Upper lobe of right lung (tissue), 1 donor: ENCODE data around the gene SYT1. TPM values are rescaled to one million over a fixed set of nuclear protein-coding genes. Genes with fewer than 3 reads are reported as not detected.

Source experiments
- ATAC-seq: fragments of 200-7000 bp; cut with Tn5 transposase; one replicate; pipeline ENCODE4 v1.9.1; 2020; ENCODE audit warnings: mild to moderate bottlenecking, moderate library complexity
- DNase-seq: peaks from one replicate; pipeline ENCODE4 v3.0.0-alpha.2; 2020
- H3K27ac ChIP-seq: fragments of 200-600 bp; one replicate; pipeline ENCODE4 v1.8.0; 2022
- H3K27me3 ChIP-seq: fragments of 200-600 bp; one replicate; pipeline ENCODE4 v1.8.0; 2022; ENCODE audit warnings: mild to moderate bottlenecking
- H3K36me3 ChIP-seq: fragments of 200-600 bp; one replicate; pipeline ENCODE4 v1.8.0; 2022
- H3K4me1 ChIP-seq: fragments of 200-600 bp; one replicate; pipeline ENCODE4 v1.8.0; 2022
- H3K4me3 ChIP-seq: fragments of 200-600 bp; one replicate; pipeline ENCODE4 v1.8.0; 2022; ENCODE audit warnings: mild to moderate bottlenecking
- H3K9me3 ChIP-seq: fragments of 200-600 bp; one replicate; pipeline ENCODE4 v1.8.0; 2022
- CTCF ChIP-seq: fragments of 200-600 bp; IDR thresholded peaks from one replicate; pipeline ENCODE4 v1.8.0; 2022; ENCODE audit warnings: antibody characterized with exemption
- intact Hi-C: fragments of 100-400 bp; cut with DNase I; formaldehyde crosslinking; loops from one replicate; pipeline ENCODE4 v1.11.0; 2022
- total RNA-seq: library from RNA; stranded (reverse); fragmentation: NEBNext Ultra II Directional; extraction: Animal tissue kit (Norgen Biotek cat#: 25700); gene quantifications from one replicate; pipeline ENCODE4 v1.2.1, GENCODE V29; 2021
- donor health status: DM: no; HTN: yes; CAD: no; lungs with severe emphysema.

SYT1 gene
- total RNA-seq, 1 donor from 2014 or later: 0.58 TPM

- intact Hi-C loops: no loop called here
- H3K36me3 ChIP-seq: no peaks in the 10 kb centered on the region
- H3K9me3 ChIP-seq: no peaks in the 10 kb centered on the region
- H3K27ac ChIP-seq: no peak overlapping the region
- H3K27me3 ChIP-seq: peaks cover 20% of the 10 kb centered on the region
- no peak for TF ChIP-seq CTCF
- DNase-seq (no peak), ATAC-seq (no peak)
- H3K4me3 ChIP-seq: no peak overlapping the region
- H3K4me1 ChIP-seq: no peaks in the 10 kb centered on the region
Measured at GRCh38 chr12:78870539-78870938, 6.0 kb downstream of the SYT1 start.

- intact Hi-C loops: no loop called here
- DNase-seq (no peak), ATAC-seq (no peak)
Measured at GRCh38 chr12:78871566-78871965, 7.0 kb downstream of the SYT1 start.

GRCh38 chr12:78878459-78878858 lies 13.9 kb downstream of the SYT1 start:
- Histone ChIP-seq H3K4me1 (no peaks in the 10 kb centered on the region), H3K27me3 (no peaks in the 10 kb centered on the region), H3K9me3 (no peaks in the 10 kb centered on the region), H3K4me3 (no peak overlapping the region), H3K27ac (no peak overlapping the region), H3K36me3 (no peaks in the 10 kb centered on the region)
- DNase-seq: no peak
- no peak for ATAC-seq
- intact Hi-C loops: no loop called here
- no peak for TF ChIP-seq CTCF

More at GRCh38 chr12:78871566-78871965, 7.0 kb downstream of the SYT1 start:
- Histone ChIP-seq H3K4me1 (no peaks in the 10 kb centered on the region), H3K27ac (no peak overlapping the region), H3K36me3 (no peaks in the 10 kb centered on the region), H3K4me3 (no peak overlapping the region), H3K27me3 (peaks cover 9% of the 10 kb centered on the region), H3K9me3 (no peaks in the 10 kb centered on the region)
- no peak for TF ChIP-seq CTCF

- ATAC-seq (no peak), DNase-seq (no peak)
- H3K36me3 ChIP-seq: no peaks in the 10 kb centered on the region
- no peak overlapping the region for H3K4me3 ChIP-seq
- H3K9me3 ChIP-seq: no peaks in the 10 kb centered on the region
- no peak overlapping the region for H3K27ac ChIP-seq
- H3K27me3 ChIP-seq: no peaks in the 10 kb centered on the region
- intact Hi-C loops: no loop called here
- no peaks in the 10 kb centered on the region for H3K4me1 ChIP-seq
- no peak for TF ChIP-seq CTCF
Measured at GRCh38 chr12:78878866-78879265, 14.3 kb downstream of the SYT1 start.

DNA sequence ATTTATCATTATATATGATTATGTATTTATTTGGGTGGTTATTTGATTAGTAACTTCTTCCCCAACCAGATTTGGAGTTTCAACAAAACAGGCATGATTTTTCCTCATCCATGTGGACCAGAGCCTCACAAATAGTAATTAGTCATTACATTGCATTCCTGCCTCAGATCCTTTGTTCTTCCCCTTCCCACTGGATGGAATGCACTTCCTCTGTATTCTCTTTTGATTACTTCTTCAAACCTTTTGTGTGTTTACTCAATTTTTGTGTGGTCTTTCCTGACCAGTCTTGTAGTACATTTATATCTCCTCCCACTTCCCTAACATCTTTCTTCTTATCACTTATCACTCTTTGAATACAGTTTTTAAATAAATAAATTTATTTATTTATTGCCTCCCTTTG lies 15.5 kb downstream of the SYT1 start:
- no peak for ATAC-seq
- Histone ChIP-seq H3K27ac (no peak overlapping the region), H3K27me3 (no peaks in the 10 kb centered on the region), H3K36me3 (no peaks in the 10 kb centered on the region), H3K4me1 (no peaks in the 10 kb centered on the region), H3K4me3 (no peak overlapping the region), H3K9me3 (no peaks in the 10 kb centered on the region)
- DNase-seq: no peak
- intact Hi-C loops: no loop called here
- no peak for TF ChIP-seq CTCF

DNA sequence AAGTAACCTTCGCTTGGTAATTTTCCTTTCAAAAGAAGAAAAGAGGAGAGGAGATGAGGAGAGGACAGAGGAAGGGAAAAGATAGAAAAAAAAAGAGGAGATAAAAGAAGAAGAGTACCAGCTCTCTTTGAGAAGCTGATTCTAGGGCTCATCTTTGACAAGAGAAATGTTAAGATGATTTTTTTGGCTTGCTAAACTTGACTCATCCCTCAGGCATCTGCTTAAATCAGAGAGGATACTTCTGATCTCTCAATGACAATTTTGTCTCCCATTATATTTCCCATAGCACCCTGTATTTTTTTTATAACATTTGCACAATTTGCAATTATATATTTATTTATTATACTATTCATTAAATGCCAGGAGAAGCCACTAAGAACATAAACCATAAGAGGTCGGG lies 17.1 kb downstream of the SYT1 start:
- H3K27ac ChIP-seq: no peak overlapping the region

More for the DNA sequence above, 17.1 kb downstream of the SYT1 start:
- no peaks in the 10 kb centered on the region for H3K9me3 ChIP-seq
- no peaks in the 10 kb centered on the region for H3K27me3 ChIP-seq
- no peak for ATAC-seq
- intact Hi-C loops: no loop called here
- H3K36me3 ChIP-seq: no peaks in the 10 kb centered on the region
- no peaks in the 10 kb centered on the region for H3K4me1 ChIP-seq
- DNase-seq: no peak
- no peak for TF ChIP-seq CTCF
- no peak overlapping the region for H3K4me3 ChIP-seq
